Head of caudate nucleus (tissue), 42 donors: Measurements from ENCODE around the gene CLCN5.
A peak's percentile ranks its signal among the peaks of the same experiment; 100 is the strongest.

Source experiments
- DNase-seq, 42 donors: peaks; one replicate each; pipeline versions ENCODE4 v3.0.0 to v3.0.0-alpha.2; 2020 to 2021; ENCODE audit warnings: mixed read lengths in 7 of 42
- intact Hi-C: fragments of 100-400 bp; cut with DNase I; formaldehyde crosslinking; loops from one replicate; pipeline ENCODE4 v1.15.0; 2022

Gene CLCN5

DNA sequence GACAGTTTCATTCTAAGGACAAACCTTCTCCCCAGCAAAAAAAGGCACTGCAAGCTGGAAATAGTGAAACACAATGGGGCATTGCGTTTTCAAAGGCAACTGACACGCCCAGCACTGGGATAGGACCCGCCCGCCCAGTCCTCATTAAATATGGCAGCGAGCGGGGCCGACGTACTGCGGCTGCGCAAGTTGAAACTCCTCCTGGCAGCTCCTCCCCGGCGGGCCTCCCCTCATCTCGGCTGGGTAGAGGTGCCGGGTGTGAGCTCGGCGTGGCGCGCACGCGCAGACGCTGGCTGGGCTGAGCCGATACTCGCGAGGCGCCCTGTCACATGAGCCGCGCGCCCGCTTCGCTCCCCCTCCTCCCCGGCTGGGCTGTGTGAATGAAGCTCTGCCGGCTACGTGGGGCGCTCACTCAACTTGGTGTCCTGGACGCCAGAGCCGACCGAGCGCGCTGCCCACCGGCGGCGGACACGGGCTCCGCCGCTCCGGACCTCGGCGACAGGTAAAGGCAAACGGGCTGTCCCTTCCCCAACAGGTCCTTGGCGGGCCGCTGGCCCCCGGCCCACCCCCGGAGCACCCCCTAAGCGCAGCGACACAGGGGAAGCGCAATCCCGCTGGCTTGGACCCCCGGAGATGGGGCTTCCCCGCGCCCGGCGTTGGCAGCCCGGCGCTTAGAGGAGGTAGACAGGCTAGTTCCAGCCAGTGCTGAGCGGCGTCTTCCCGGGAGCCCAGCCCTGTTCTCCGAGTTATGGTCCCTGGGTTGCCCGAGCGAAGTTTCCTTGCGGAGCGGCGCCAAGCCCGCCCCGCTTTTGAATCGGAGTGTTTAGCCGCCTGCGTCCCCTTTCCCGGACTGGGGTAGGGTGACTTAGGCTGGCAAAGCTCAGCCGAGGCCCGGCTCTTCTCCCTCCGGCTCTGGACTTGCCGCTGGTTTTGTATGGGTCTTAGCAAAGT is at the start of gene CLCN5:
Gene CLCN5 (plus strand): TSS at position 306 of the 951 bp plus-strand sequence. CDS start 2,703 bp downstream, outside the sequence.
- intact Hi-C loops: no loop called here

DNA sequence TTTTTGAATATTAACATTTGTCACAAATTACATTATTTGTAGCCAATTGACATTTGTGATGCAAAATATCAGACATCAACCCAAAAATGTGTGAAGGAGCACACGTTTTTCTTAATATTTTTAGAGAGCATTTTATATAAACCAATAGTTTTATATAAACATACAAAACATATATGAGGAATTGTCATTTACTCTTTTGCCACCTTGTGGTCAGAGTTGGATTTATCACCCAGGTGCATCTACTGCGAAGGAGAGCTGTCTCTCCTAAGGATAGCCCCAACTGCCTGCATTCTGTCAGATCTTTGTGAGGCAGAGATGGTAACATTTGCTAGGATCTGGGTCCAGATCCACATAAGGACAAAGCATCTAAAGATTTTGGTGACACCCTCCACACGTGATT is 45.6 kb upstream of the CLCN5 start:
- intact Hi-C loops: no loop called here
- DNase-seq: peak in 17 of 42 donors; percentile 15 to 70 (median 26)

More for the DNA sequence above, at the start of gene CLCN5:
- DNase-seq: peak; percentile 87 to 97 (median 92)

DNA sequence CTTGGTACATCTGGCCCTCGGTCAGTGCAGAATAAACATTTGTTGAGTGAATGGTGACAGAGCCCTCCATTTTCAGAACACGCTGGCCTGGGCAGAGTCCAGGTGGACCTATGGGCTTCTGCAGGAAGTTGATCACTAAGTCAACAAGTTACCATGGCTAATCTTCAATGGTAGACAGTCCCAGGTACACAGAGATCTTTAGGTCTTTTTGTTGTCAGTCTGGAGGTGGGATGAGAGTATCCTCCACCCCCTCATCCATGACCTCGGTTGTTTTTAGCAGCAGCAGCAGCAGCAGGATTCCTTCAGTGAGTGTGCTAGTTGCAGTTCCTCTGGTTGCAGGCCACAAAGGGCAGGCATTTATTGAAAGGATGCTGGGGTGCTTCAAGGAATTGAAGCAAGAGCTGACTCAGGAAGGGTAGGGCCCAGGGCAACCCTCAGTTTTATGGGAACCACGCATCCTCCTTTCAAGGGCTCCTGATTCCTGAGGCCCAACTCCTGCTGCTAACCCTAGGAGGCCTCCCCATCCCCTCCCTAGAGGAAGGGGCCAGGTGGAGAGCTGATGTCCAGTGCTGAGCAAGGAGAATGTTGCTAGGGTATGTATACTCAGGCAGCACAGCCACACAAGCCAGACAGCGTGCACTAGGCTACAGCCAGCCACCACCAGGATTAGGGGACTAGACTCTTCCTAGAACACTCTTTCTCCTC is 44.8 kb upstream of the CLCN5 start:
- intact Hi-C loops: no loop called here
- peak in 1 of 42 donors; percentile 1 for DNase-seq

DNA sequence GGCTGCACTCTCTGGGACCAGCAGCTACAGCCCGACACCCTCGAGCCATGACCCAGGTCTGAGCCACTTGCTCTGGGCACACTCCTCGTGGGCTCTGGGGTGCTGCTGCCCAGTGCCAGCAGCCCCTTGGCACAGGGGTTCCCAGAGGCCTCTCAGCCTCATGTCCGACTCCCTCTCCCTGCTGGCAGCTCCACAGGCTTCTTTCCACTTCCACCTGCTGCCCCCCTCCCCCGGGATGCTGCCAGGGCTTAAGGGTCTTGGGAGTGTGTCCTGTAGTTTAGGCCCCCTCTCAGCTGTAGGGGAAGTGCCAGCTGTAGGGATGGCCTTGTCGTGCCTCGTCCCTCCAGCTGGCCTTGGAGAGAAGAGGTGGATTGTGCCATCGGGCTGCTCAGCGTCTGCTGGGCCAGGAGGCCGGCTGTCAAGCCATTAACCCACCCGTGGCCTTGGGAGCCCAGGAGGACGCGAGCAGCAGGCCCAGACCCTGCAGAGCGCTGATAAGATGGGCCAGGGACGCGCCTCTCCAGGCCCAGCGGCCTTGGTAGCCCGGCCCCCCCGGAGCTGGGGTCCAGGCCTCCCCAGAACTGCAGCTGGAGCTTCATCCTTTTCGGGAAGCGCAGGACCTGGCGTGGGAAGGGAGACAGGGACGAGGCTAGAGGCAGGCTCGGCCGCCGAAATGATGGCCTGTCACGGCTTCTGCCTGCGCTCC is 44.1 kb upstream of the CLCN5 start:
- peak in 16 of 42 donors; percentile 1 to 44 (median 12) for DNase-seq
- intact Hi-C loops: no loop called here

DNA sequence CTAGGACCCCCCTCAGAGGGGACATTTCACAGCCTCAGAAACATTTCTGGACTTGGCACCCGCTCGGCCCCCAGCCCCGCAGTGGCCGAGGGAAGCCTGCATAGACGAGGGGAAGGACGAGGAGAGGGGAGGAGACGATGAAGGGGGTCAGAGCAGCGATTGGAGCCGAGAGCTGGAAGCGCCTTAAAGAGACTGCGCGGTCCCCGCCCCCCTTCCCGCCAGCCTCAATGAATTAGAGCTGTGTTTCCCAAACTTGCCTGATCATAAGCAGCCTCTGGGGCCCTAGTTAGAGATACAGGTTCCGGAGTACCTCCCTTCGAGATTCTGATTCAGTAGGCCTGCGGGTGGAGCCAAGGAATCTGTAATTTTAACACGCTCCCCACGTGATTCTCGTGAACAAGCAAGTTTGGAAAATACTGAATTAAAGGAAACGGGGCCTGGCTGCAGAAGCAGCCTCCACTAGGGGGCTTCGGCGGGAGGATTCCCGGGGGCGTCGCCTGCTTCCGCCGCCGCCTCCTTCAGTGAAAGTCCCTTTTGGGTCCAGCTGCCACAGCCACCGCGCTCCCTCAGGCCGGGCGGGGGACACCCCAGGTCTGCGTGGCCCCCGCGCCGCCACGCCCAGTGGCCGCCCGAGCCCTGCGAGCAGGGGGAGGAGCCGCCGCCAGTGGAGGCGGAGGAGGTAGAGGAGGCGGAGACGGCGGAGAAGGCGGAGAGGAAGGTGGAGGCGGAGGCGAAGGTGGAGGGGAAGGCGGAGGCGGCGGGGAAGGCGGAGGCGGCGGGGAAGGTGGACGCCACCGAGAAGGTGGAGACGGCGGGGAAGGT is 43.4 kb upstream of the CLCN5 start, which contains the start of gene USP27X:
Gene USP27X (plus strand): TSS at position 651 of the 822 bp plus-strand sequence. CDS start 824 bp downstream, outside the sequence.
- peak; percentile 63 to 90 (median 79) for DNase-seq
- intact Hi-C loops: no loop called here

DNA sequence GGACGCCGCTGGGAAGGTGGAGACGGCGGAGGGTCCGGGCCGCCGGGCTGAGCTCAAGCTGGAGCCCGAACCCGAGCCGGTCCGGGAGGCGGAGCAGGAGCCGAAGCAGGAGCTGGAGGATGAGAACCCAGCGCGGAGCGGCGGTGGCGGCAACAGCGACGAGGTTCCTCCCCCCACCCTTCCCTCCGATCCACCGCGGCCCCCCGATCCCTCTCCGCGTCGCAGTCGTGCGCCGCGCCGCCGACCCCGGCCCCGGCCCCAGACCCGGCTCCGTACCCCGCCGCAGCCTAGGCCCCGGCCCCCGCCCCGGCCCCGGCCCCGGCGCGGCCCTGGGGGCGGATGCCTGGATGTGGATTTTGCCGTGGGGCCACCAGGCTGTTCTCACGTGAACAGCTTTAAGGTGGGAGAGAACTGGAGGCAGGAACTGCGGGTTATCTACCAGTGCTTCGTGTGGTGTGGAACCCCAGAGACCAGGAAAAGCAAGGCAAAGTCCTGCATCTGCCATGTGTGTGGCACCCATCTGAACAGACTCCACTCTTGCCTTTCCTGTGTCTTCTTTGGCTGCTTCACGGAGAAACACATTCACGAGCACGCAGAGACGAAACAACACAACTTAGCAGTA is 42.6 kb upstream of the CLCN5 start:
- DNase-seq: peak in 5 of 42 donors; percentile 1 to 35 (median 4)
- intact Hi-C loops: no loop called here

DNA sequence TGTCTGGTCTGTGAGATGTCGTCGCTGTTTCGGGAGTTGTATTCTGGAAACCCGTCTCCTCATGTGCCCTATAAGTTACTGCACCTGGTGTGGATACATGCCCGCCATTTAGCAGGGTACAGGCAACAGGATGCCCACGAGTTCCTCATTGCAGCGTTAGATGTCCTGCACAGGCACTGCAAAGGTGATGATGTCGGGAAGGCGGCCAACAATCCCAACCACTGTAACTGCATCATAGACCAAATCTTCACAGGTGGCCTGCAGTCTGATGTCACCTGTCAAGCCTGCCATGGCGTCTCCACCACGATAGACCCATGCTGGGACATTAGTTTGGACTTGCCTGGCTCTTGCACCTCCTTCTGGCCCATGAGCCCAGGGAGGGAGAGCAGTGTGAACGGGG is 41.7 kb upstream of the CLCN5 start:
- intact Hi-C loops: no loop called here
- DNase-seq: no peak

DNA sequence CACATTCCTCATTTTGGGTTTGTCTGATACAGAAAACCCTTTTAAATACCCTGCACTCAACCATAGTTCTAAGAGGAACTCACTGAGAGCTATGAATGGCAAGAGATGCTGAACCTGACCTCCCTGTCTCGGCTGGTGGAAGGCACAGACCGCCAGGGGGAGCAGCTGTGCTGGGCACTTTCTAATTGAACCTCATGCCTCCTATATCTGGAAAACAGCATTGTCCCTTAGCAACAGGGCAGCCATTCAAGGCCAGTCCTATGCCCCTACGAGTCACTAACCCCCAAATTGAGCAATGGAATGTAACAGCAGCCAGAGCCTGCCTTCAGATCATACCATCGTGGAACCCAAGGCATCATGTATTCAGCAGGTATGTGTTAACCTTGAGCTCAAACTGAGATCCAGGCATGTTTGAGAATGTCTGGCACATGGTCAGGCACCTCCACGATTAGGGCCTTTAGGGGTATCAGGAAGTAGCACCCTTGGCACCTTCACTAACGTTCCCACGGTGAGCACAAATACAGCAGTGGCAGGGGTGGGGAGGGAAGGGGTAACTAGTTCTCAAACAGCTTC is 38.0 kb upstream of the CLCN5 start:
- DNase-seq: peak in 41 of 42 donors; percentile 14 to 80 (median 57)
- intact Hi-C loops: no loop called here

DNA sequence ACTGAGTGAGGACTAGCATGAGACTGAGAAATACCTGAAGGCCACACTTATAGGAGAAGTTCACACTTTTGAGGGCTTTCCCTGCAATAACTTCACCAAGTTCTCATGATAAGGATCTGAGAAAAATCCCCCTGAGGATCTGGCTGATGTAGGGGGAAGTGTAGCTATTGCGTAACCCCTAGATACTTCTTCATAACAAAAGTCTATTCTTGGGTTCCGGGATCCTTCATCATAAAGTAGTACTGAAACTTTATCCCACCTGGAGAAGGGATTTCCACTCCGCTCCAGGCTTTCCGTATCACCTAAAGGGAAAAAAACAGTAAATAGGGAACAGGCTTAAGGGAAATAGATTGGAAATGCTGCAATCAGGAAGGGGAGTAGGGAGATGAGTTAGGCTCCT is 29.9 kb upstream of the CLCN5 start:
- DNase-seq: no peak

DNA sequence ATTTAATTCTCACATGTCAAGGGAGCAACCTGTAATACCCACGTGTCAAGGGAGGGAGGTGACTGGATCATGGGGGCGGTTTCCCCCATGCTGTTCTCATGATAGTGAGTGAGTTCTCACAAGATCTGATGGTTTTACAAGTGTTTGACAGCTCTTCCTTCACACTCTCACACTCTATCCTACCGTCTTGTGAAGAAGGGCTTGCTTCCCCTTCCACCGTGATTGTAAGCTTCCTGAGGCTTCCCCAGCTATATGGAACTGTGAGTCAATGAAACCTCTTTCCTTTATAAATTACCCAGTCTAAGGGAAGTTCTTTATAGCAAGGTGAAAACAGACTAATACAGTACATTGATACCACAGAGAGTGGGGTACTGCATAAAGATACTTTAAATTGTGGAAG is 25.4 kb upstream of the CLCN5 start:
- intact Hi-C loops: no loop called here

More for the DNA sequence above, 29.9 kb upstream of the CLCN5 start:
- intact Hi-C loops: no loop called here

DNA sequence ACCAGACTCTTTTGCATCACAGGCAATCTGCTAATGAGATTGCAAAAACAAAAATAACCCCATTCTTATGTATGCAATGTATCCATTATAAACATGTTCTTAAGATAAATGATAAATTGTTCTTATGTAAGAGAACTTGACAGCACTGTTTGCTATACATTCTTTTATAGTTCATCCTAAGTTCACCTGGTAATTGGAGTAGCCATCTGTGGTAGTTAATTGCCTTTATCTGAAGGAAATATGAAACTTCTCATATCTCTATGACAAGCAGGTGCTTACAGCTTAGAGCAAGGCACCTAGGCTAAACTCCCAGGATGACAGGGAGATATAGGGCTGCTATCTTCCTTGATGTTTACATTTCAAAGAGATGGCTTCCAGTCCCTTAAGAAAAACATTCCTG is 21.3 kb upstream of the CLCN5 start:
- no peak for DNase-seq
- intact Hi-C loops: no loop called here

More for the DNA sequence above, 25.4 kb upstream of the CLCN5 start:
- no peak for DNase-seq

DNA sequence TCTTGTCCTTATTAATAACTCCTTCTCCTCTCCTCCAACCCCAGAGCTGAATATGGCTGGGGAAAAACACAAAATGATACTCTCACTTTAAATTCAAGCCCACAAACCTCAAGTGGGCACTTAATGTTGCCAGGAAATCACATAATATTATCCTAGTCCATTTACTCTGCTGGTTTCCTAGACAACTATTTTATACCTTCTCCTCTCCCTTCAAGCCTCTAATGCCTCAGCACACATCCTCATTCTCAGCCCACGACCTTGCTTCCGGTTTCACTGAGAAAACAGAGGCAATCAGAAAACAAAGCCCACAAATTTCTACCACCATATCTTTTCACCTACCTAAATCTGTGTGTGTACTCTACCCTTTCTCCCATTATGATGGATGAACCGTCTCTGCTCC is 12.1 kb upstream of the CLCN5 start:
- intact Hi-C loops: loop anchor here (10.0 kb wide), 1 partner anchor 164 kb away; no protein-coding TSS in a partner anchor
- no peak for DNase-seq

DNA sequence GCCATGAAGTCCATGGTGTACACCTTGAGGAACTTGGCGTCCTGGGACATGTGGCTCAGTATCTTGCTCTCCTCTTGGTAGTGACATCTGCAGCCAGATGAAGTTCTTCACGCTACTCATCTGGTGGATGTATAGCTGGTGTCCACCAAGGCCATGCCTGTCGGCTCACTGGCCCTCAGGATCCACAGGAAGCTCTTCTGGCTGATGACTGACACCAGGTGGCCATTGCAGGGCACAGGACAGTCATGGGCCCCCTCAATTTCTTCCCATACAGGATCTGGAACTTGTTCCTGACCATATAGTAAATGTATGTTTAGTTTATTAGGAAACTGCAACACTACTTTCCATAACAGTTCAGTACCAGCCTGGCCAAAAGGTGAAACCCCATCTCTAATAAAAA is 10.3 kb upstream of the CLCN5 start:
- DNase-seq: no peak
- intact Hi-C loops: loop anchor here (10.0 kb wide), 1 partner anchor 163 kb away; no protein-coding TSS in a partner anchor

DNA sequence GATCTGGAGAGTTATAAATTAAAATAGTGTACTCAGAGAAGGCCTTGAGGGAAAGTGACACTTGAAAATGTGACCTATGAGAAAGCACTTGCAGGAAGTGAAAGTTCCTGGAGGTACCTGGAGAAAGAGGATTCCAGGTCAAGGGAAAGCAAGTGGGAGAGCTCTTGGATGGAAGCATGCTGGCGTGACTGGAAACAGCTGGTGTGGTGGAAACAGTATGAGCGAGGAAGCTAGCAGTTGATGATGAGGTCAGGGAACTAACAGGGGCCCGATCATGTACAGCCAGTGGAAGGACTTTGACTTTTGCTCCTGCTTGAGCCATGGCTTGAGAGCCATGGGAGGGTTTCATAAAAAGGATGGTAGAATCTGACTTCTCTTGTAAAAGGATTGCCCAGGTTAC is 9.5 kb upstream of the CLCN5 start:
- no peak for DNase-seq
- intact Hi-C loops: loop anchor here (10.0 kb wide), 1 partner anchor 162 kb away; no protein-coding TSS in a partner anchor

DNA sequence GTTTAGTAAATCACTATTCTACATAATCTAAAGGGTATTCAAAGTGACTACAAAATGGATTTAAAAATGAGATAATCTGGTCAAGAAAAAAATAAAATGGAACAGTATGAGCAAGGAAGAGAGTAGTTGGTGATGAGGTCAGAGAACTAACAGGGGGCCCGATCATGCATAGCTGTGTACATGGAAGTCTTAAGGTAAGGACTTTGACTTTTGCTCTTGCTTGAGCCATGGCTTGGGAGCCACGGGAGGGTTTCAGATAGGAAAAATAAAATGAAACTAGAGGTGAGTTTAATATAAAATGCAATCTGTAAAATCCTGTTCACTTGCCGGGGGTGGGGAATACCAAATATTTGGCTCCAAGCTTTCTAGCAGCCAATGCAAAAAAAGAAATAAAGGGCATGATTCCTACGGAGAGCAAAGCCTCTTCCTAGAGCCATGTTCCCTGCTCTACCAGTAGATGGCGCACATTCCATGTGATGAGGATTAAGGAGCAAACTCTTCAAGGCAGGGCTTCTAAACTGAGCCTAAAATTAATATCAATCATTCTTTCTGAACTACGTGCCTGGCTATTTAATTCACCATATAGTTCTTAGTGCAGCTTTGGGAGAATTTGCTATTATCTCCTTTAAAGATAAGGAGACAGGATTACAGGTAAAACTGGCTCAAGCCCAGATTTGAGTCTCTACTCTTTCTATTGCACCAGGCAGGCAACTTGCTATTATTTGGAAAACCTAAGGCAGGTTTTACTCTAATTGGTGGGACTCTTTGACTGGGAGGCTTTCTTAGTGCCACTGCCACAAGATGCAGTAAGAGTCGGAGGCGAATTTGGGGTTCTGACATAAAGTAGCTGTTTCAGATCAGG is 6.8 kb upstream of the CLCN5 start:
- intact Hi-C loops: loop anchor here (10.0 kb wide), 1 partner anchor 159 kb away; no protein-coding TSS in a partner anchor
- DNase-seq: peak in 37 of 42 donors; percentile 7 to 78 (median 45)

DNA sequence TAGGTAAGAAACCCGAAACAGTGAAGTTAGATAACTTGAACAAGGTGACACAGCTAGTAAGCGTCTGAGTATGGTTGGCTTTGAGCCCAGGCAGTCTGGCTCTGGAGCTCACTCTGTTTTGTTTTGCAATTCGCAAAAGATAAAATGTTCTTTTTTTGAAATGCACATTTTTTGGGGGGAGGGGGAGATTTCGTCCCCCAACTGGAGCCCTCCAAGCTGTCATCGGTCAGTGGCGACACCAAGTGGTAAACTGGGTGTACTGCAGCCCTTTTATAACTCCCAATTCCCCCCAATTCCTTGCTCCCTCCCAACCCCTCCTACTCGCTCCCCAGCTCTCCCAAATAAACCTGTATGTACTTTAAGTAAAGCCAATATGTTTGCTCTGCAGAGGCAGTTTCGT is 2.8 kb upstream of the CLCN5 start:
- DNase-seq: peak in 32 of 42 donors; percentile 1 to 70 (median 30)

More for the DNA sequence above, 2.8 kb upstream of the CLCN5 start:
- intact Hi-C loops: loop anchor here (10.0 kb wide), 1 partner anchor 155 kb away; no protein-coding TSS in a partner anchor
